DOHH2 (cell line): ENCODE measurements around the gene BPIFB2.

Experiments
- H3F3A ChIP-seq: fragments of 200-600 bp; sonication (generic), shearing (Covaris generic); 2 replicates; pipeline ENCODE4 v1.6.0; 2016; ENCODE audit warnings: antibody characterized with exemption, mild to moderate bottlenecking; ENCODE audit not compliant: control insufficient read depth, insufficient read depth
- H3K27ac ChIP-seq: fragments of 200-600 bp; sonication (generic); 2 replicates; pipeline ENCODE4 v1.5.1; 2014; ENCODE audit warnings: low read depth, mild to moderate bottlenecking, low read length, moderate library complexity
- H3K27me3 ChIP-seq: fragments of 200-600 bp; sonication (generic); 2 replicates; pipeline ENCODE4 v1.6.1; 2014; ENCODE audit warnings: mild to moderate bottlenecking, low read length, mixed read lengths; ENCODE audit not compliant: control insufficient read depth
- H3K36me3 ChIP-seq: fragments of 200-600 bp; sonication (generic); 2 replicates; pipeline ENCODE4 v1.6.1; 2014; ENCODE audit warnings: mild to moderate bottlenecking, low read length, moderate library complexity, mixed read lengths; ENCODE audit not compliant: control insufficient read depth
- H3K4me1 ChIP-seq: fragments of 200-600 bp; sonication (generic); 2 replicates; pipeline ENCODE4 v1.6.1; 2014; ENCODE audit warnings: mild to moderate bottlenecking, low read length, mixed read lengths; ENCODE audit not compliant: control insufficient read depth
- H3K4me2 ChIP-seq: fragments of 200-600 bp; sonication (generic); 2 replicates; pipeline ENCODE4 v1.6.0; 2014; ENCODE audit warnings: mild to moderate bottlenecking, low read length, moderate library complexity
- H3K4me3 ChIP-seq: fragments of 200-600 bp; sonication (generic); 2 replicates; pipeline ENCODE4 v1.5.1; 2014; ENCODE audit warnings: mild to moderate bottlenecking, low read length, mixed read lengths
- H3K79me2 ChIP-seq: fragments of 200-600 bp; sonication (generic); 2 replicates; pipeline ENCODE4 v1.6.1; 2014; ENCODE audit warnings: mild to moderate bottlenecking, low read length, mixed read lengths; ENCODE audit not compliant: control insufficient read depth
- H3K9me2 ChIP-seq: fragments of 200-600 bp; sonication (generic); replicated peaks from 2 replicates; pipeline ENCODE4 v1.6.1; 2014; ENCODE audit warnings: mild to moderate bottlenecking, low read length, mixed read lengths; ENCODE audit not compliant: control insufficient read depth
- H3K9me3 ChIP-seq: fragments of 200-600 bp; sonication (generic); 2 replicates; pipeline ENCODE4 v1.6.1; 2014; ENCODE audit warnings: antibody characterized with exemption, low read length, mixed read lengths; ENCODE audit not compliant: control insufficient read depth, insufficient read depth
- H4K20me1 ChIP-seq: fragments of 200-600 bp; sonication (generic); 2 replicates; pipeline ENCODE4 v1.6.0; 2014; ENCODE audit warnings: low read depth, mild to moderate bottlenecking, antibody characterized with exemption, low read length, moderate library complexity; ENCODE audit not compliant: control insufficient read depth, insufficient read depth
- EZH2phosphoT487 ChIP-seq: fragments of 200-600 bp; sonication (generic); IDR thresholded peaks from 2 replicates; pipeline ENCODE4 v1.6.1; 2017; ENCODE audit warnings: borderline replicate concordance, mild to moderate bottlenecking, antibody characterized with exemption, low read length, moderate library complexity, mixed read lengths
- TF ChIP-seq, protein P1 (sequence below): fragments of 200-600 bp; sonication (generic); IDR thresholded peaks from one replicate; pipeline ENCODE4 v1.5.1; 2014; ENCODE audit warnings: antibody characterized with exemption, mild to moderate bottlenecking, low read depth, low read length; ENCODE audit not compliant: poor library complexity, severe bottlenecking

The BPIFB2 gene

DNA sequence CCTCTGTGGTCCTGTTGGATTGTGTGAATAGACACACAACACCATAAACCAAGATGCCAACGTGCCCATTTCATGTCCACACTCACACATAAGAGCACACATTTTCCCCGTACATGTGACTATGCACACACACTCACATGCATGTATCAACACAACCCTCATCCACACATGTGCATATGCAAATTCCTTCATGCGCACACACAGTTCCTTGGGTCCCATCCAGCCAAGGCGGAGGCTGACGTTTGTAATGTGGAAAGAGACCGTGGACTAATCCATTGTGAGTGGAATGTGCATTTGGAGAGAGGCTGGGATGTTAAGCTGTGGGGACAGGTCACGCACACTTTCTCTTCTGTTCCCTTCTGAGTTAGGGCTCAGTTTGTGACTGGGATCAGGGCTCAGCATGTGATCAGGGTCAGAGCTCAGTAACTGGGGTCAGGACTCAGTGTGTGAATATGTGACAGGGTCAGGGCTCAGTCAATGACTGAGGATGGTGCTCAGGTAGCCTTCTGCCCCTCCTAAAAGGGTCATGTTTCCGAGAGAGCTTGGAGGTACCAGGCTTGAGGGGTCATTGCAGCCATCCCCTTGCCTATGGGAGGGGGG, 628 bp upstream of the BPIFB2 start:
- H3K27me3 ChIP-seq: 0 out of 2 replicates have a peak, but pooled peaks cover 4% of the 10 kb centered on the region
- no peaks in the 10 kb centered on the region for H3K9me3 ChIP-seq
- no peak overlapping the region for H3K4me3 ChIP-seq
- H4K20me1 ChIP-seq: no peaks in the 10 kb centered on the region
- no peaks in the 10 kb centered on the region for H3K4me1 ChIP-seq
- H3K79me2 ChIP-seq: no peaks in the 10 kb centered on the region
- no peak overlapping the region for H3K4me2 ChIP-seq
- no peaks in the 10 kb centered on the region for H3K36me3 ChIP-seq
- H3K27ac ChIP-seq: no peak overlapping the region
- TF ChIP-seq, protein P1, sequence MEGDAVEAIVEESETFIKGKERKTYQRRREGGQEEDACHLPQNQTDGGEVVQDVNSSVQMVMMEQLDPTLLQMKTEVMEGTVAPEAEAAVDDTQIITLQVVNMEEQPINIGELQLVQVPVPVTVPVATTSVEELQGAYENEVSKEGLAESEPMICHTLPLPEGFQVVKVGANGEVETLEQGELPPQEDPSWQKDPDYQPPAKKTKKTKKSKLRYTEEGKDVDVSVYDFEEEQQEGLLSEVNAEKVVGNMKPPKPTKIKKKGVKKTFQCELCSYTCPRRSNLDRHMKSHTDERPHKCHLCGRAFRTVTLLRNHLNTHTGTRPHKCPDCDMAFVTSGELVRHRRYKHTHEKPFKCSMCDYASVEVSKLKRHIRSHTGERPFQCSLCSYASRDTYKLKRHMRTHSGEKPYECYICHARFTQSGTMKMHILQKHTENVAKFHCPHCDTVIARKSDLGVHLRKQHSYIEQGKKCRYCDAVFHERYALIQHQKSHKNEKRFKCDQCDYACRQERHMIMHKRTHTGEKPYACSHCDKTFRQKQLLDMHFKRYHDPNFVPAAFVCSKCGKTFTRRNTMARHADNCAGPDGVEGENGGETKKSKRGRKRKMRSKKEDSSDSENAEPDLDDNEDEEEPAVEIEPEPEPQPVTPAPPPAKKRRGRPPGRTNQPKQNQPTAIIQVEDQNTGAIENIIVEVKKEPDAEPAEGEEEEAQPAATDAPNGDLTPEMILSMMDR: no peak
- TF ChIP-seq EZH2phosphoT487: no peak
- H3F3A ChIP-seq: no peaks in the 10 kb centered on the region
- H3K9me2 ChIP-seq: no peaks in the 10 kb centered on the region

DNA sequence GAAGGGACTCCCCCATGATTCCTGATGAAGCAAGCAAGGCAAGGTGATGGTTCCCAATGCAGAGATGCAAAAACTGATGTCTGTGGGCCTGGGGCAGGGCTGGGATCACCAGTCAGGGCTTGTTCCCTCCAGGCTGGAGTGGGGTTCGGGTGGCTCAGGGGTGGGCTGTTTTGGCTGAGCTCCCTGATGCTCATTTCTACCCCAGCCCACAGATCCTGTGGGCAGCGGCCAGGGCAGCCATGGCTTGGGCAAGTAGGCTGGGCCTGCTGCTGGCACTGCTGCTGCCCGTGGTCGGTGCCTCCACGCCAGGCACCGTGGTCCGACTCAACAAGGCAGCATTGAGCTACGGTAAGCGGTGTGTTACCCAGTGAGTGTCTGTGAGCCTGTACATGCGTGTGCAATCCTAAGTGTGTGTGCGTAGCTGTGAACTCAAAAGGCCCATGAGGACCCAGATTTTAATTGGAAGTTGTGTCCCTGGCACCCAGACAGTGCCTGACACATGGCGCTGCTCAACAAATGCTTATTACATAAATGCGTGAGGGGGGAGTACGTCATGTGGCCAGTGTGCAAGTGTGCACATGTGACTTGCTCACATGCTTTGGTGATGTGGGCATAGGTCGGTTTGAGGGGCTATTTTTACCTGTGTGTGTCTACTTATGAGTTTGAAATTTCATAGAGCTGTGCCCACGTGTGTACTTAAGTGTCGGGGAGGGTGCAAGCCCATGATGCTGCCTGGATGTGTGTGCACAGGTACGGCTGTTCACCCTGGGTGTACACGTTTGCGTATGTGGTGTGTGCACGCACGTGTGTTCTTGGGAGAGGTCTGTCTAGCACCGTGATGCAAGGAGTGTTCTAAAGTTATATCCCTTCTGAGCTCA, 1.1 kb downstream of the BPIFB2 start:
- no peak overlapping the region for H3K4me3 ChIP-seq
- no peaks in the 10 kb centered on the region for H3K9me3 ChIP-seq
- H4K20me1 ChIP-seq: no peaks in the 10 kb centered on the region
- H3K27ac ChIP-seq: no peak overlapping the region
- no peaks in the 10 kb centered on the region for H3F3A ChIP-seq
- H3K4me2 ChIP-seq: no peak overlapping the region
- TF ChIP-seq, protein P1: no peak
- no peak for TF ChIP-seq EZH2phosphoT487
- no peaks in the 10 kb centered on the region for H3K36me3 ChIP-seq
- H3K9me2 ChIP-seq: no peaks in the 10 kb centered on the region
- 0 out of 2 replicates have a peak, but pooled peaks cover 4% of the 10 kb centered on the region for H3K27me3 ChIP-seq
- H3K79me2 ChIP-seq: no peaks in the 10 kb centered on the region
- H3K4me1 ChIP-seq: no peaks in the 10 kb centered on the region

DNA sequence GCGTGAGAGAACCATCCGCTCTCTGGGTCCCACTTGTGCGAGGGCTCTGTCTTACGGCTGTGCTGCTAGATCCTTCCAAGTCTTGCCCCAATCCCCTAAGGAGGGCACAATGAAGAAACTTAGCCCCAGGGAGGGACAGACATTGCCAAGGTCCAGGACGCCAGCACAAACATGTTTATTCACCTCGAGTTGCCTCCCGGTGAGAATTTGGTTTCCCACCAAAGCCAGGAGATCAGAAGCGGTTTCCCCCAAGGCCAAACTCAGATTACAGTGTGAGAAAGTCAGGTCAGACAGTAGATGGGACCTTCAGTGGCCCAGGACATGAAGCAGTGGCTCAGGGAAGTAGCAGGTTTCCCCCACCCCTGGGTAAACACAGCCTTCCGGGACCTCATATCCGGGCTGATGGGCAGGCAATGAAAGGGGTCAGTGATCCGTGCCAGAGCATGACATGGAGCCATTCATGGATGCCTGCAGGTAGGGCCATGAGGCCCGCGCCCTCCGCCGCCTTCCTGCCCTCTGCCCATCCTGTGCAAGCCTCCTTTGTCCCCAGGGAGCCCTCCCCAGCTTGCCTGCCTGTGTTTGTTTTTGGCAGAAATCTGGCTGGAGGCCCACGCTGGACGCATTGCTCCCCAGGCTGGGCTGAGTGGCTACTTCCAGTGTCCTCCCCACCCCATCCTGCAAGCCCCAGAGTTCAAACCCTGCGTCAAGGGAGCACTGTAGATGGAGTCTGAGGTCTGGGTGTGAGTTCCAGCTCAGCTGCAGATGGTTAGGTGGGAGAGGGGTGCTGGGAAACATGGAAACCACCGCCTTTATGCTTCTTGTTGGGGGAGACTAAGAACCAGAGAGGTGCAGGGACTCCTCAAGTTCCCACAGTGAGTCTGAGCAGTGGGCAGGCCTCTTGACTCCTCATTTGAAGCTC, 2.0 kb downstream of the BPIFB2 start:
- Histone ChIP-seq H3K27me3 (0 out of 2 replicates have a peak, but pooled peaks cover 4% of the 10 kb centered on the region), H3K36me3 (no peaks in the 10 kb centered on the region), H3K4me2 (no peak overlapping the region), H3K9me2 (no peaks in the 10 kb centered on the region), H3K4me1 (no peaks in the 10 kb centered on the region), H3K79me2 (no peaks in the 10 kb centered on the region), H3K9me3 (no peaks in the 10 kb centered on the region), H3K4me3 (no peak overlapping the region), H3K27ac (no peak overlapping the region), H4K20me1 (no peaks in the 10 kb centered on the region), H3F3A (no peaks in the 10 kb centered on the region)
- no peak for TF ChIP-seq EZH2phosphoT487
- TF ChIP-seq, protein P1: no peak
